HCEC 1CT (cell line): ENCODE measurements around the gene TSBP1.
A peak's percentile ranks its signal among the peaks of the same experiment; 100 is the strongest.
"Not testable (repeated sequence)": the region's sequence is repeated elsewhere in the genome, so short reads cannot be mapped to it uniquely, and the experiment has no call there.

ENCODE experiments used
- DNase-seq: peaks from one replicate; pipeline ENCODE4 v3.0.0-alpha.2; 2017

The TSBP1 gene

DNA sequence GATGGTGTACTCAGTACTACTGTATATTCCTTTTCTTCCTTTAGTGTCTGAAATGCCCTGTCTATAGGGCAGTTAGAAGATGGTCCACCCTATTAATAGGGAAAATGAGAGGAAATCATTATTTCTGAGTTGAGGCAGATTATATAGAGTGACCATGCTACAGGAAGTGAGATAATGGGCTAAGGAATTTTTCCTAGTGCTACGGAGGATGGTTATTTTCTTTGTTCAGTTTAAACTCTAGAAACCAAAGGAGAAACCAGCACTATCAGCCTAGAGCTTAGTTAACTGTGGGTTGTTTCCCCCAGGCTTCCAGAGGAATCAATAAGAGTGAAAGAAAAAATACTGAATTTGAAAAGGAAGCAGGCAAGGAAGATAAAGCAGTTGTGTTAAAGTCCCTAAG is 474 bp downstream of the TSBP1 start:
- no peak for DNase-seq

DNA sequence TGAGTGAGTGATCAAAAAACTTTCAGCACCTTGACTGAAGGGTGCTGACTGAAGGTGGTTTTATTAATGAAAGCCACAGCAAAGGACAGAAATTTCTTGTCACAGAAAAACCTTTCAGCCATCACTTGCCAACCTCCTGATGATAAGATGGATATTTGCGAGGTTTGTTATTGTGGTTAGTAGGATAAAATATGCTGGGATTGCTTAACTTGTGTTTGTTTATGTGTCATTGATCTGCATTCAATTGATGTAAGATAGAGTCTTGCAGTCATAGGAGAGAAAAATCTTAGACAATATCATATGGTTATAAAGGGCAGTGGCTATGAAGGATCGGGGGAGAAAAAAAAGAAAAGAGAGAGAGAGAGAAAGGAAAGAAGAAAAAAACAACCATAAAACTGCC is 1.2 kb downstream of the TSBP1 start:
- DNase-seq = peak; percentile 18

DNA sequence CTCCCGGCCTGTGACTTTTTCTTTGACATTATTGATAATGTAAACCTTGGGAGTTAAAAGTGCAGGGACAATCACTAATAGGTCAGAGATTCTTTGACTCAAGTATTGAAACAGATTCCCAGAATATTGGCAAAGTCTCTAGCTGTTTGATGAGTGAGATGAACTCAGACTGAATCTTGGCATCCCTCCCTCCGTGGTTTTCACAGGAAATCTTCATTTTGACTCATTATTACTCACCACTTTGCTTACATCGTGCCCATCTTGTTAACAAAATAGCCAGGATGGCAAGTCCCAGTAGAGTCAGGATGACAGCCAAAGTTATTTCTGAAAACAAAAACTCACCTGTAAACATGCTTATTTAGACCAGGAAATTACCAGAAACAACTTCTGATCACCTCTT is 2.0 kb downstream of the TSBP1 start:
- DNase-seq = peak; percentile 88

DNA sequence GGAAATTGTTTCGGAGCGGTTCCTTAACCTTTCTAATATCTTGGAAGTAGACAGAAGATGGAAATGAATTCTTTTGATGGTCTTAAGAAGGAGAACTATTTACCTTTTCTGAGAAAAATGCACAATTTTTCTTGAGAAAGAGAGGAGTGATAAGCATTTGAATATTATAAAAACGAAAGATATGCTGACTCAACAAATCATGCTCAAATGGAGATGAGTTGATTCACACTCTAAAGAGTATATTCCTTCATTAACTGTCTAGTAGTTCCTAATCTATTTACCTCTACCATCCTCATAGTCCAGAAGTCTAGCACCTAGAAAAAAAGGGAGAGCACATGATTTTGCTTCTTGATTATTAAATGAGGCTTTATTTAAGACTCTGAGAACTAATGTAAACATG is 4.1 kb downstream of the TSBP1 start:
- DNase-seq = no peak

DNA sequence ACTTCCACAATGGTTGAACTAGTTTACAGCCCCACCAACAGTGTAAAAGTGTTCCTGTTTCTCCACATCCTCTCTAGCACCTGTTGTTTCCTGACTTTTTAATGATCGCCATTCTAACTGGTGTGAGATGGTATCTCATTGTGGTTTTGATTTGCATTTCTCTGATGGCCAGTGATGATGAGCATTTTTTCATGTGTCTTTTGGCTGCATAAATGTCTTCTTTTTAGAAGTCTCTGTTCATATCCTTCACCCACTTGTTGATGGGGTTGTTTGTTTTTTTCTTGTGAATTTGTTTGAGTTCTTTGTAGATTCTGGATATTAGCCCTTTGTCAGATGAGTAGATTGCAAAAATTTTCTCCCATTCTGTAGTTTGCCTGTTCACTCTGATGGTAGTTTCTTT is 12.5 kb downstream of the TSBP1 start:
- not testable (repeated sequence) for DNase-seq

DNA sequence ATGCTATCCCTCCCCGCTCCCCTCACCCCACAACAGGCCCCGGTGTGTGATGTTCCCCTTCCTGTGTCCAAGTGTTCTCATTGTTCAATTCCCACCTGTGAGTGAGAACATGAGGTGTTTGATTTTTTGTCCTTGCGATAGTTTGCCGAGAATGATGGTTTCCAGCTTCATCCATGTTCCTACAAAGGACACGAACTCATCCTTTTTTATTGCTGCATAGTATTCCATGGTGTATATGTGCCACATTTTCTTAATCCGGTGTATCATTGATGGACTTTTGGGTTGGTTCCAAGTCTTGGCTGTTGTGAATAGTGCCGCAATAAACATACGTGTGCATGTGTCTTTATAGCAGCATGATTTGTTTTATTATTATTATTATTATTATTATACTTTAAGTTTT is 13.2 kb downstream of the TSBP1 start:
- not testable (repeated sequence) for DNase-seq

DNA sequence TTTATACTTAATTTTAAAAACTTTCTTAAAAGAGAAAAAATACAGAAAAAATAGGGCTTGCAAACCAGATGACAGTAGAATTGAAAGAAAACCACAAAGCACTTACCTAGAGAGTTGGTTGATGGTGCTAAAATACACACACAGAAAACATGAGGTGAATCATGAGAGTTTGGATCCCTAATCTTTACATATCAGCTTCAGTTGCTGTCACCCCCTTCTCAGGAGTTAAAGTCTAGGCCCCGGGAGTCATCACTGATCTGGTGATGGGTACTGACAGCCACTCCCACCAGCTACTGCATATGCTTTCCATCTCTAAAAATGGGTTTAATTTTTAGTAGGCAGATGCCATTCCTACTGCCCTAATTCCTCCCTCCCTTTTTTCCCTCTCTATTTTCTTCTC is 16.7 kb downstream of the TSBP1 start:
- DNase-seq = no peak

DNA sequence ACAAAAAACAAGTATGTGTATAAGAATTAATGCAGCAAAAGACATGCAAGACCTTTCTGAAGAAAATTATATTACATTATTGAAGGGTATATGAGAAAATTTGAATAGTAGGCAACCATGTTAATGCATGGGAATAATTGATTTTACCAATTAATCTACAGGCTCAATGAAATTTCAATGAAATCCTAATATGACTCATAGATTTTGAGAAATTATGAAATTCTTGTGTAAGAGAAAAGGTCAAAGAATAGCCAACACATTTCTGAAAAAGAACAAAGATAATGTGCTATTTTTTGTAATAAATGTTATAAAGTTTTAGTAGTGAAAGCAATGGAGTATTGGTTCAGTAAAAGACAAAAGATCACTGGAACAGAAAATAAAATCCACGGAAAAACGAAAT is 18.4 kb downstream of the TSBP1 start:
- no peak for DNase-seq

DNA sequence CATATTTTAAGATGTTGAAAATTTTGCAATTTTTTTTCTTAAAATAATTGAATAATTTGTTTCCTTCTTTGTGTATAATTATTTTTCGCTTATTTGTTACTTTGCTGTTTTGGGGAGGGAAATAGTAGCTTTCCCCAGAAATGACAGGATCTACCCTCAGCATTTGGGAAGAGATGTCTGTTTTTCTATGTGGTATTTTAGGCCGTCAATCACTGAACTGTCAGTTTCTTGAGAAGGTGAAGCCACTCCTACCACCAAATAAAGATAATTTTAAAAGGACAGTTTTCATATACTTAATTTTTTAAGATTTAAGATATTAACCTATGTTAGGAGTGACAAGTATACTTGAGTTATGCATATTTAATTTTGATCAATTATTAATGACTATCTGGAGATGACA is 31.5 kb downstream of the TSBP1 start:
- no peak for DNase-seq

DNA sequence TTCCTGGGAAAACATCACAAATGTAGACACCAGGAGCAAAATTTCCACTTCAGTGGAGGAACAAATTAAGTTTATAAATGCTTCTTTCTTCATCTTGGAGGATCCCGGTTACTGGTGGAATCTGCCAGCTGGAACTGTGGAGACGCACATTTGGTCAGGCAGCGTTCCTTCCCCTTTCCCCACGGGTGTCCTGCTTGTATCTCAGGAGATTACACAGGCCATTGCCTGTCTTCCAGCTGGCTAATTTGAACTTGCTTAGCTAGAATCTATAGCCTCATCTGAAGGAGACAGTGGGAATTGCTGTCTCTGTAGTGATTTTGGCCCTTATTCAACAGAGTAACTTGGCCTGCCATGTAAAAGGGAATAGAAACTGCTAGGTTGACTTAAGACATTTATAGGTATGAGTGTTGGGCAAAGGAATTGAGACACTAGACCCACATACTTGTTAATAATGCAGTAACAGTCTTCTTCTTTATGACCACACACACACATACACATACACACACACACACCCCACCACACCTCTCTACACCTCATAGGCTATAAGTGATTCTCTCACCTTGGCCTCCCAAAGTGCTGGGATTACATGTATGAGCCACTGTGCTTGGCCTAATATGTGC is 34.4 kb downstream of the TSBP1 start:
- DNase-seq = no peak

DNA sequence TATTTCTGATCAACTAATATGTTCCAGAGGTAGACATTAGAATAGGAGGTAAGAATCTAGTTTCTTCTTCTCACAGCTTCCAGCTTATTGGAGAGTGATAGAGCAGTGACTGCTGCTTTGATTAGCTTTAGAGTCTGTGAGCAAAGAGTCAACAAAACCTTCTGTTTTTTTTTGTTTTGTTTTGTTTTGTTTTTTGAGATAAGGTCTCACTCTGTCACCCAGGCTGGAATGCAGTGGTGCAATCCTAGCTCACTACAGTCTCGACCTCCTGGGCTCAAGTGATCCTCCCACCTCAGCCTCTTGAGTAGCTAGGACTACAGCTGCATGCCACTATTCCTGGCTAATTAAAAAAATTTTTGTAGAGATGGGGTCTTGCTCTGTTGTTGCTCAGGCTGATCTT is 39.3 kb downstream of the TSBP1 start:
- DNase-seq = no peak

DNA sequence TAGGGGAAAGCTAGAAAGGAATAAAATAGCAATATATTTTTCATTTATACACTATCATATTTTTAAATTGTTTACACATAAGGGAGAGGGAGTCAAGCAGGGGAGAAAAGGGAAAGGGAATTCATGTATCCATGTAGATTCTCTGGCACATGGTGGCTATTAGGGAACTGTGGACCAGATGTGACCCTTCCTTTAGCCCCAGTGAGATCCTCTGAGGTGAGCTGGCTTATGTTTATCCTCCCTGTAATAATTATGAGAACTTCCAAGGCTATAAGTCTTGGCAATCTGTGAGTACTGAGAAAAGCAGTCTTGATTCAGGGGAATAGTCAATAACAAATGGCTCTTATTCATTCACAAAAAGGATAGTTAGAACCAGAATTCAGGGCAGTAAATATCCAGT is 42.6 kb downstream of the TSBP1 start:
- no peak for DNase-seq

DNA sequence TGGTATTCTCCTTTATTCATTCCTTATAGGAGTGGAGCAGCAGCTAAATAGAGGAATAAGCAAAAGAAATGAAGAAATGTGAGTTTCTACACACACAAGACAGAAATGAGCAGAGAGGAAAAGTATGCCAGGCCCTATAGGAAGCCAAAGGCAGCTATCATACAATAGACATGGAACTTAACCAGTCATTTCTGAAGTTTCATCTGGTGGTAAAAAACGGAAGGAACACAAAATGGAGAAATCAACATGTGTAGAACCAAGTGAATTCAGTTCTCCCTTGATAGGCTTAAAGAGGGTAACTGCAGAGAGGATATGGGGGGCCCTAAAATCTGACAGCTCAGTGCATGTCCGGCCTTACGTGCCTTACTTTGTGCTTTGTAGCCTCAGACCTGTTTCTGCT is 44.6 kb downstream of the TSBP1 start:
- no peak for DNase-seq

DNA sequence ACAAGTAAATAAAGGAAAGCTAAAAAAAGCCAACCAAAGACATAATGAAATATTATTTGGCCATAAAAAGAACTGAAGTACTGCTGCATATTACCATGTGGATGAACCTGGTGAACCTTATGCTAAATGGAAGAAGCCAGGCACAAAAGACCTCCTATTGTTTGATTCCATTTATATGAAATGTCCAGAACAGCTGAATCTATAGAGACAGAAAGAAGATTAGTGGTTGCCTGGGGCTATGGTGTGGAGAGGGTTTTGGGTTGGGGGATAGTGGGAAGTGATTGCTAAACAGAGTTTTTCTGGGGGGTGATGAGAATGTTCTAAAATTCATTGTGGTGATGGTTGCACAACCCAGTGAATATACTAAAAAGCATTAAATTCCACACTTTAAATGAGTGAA is 53.2 kb downstream of the TSBP1 start:
- no peak for DNase-seq

DNA sequence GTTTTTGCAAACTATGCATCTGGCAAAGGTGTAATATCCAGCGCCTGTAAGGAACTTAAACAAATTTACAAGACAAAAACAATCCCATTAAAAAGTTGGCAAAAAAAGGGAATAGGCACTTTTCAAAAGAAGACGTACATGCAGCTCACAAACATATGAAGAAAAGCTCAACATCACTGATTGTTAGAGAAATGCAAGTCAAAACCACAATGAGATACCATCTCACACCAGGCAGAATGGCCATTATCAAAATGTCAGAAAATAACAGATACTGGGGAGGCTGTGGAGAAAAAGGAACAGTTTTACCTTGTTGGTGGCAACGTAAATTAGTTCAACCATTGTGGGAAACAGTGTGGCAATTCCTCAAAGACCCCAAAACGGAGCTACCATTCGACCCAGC is 54.2 kb downstream of the TSBP1 start:
- DNase-seq = no peak

DNA sequence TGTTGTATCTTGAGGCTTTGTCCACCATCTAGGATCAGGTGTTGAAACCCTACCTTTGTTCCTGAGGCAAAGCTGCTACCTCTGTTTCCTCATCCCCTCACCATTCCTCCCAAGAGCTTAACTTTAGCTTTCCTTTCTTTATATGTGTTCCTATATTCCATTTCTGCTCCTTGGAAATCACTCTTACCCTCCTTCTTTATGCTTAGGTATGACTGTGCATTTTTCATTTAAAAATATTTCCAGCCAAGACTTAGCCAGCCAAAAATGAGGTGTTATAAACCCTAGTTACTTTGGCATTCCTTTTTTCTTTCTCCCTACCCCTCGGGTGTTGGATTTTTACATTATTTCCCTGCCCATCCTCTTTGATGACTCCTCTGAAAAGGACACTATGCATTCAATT is 57.7 kb downstream of the TSBP1 start:
- no peak for DNase-seq

DNA sequence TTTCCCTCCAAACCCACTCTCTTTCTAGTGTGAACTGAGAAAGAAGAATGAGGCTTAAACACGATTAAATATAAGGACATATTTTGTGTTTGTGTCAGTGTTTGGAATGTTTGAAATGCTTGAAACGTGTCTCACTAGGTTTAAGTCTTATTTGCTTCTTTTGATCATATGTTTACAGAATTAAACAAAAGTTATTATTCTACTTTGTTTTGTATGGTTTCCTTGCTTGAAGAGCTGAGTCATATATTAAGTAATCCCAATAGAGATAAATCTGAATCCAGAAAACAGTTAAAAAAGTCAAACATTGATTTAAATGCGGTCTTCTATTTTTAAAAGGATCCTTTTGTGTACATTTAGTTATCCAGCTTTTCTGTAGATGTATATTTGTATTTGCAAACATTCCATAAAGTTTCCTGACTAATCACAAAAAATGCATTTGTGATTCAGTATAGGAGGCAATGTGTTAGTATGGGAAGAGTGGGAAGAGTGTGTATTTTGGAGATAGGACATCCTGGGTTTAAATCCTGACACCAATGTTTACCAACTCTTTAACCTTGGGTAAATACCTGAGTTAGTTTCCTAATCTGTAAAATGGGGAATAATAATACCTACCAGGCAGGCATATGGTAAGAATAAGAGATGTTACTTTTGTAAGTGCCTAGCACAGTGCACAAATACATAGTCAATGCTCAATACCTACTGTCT is 72.9 kb downstream of the TSBP1 start:
- DNase-seq = peak; percentile 78

DNA sequence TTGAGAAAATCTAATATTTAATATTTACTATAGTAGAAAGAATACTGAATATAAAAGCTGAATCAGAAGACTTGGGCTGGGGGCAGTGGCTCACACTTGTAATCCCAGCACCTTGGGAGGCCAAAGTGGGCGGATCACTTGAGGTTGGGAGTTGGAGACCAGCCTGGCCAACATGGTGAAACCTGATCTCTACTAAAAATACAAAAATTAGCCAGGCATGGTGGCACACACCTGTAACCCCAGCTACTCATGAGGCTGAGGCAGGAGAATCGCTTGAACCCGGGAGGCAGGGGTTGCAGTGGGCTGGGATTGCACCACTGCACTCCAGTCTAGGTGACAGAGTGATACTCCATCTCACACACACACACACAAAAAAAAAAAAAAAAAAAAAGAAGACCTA is 76.7 kb downstream of the TSBP1 start:
- DNase-seq = not testable (repeated sequence)

DNA sequence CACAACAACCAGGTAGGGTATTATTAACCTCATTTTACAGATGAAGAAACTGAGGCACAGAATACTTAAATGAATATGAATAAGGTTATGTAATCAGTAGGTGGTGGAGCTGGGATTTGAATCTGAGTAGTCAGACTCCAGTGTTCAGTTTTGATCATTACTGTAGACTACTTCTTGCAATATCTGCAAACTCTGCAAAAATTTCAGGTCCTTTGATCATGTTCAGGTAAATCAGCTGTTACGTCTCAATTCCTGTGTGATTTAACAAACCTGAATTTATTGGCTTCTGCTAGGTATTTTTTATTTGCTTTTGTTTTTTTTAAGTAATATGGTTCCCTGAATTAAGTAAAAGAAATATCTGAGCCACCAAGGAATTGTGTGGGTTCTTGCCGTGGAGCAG is 77.1 kb downstream of the TSBP1 start:
- no peak for DNase-seq

DNA sequence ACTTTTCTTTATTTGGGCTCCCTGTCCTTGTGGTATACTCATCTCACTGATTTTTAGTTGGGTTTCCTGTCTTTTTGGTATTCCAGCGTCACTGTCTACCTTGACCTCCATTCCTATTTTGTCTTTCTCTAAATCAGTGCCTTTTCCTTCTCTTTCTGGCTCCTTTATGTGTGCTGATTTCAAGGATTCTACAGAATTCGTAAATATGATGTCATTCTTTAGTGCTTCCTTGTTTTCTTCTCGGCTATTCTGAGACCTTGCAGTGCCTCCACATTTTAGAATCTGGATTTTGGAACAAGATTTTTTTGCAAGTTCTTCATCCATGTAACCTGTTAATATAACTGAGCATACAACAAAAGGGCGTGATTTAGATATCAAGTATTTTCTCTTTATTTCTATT is 78.0 kb downstream of the TSBP1 start:
- DNase-seq = no peak

DNA sequence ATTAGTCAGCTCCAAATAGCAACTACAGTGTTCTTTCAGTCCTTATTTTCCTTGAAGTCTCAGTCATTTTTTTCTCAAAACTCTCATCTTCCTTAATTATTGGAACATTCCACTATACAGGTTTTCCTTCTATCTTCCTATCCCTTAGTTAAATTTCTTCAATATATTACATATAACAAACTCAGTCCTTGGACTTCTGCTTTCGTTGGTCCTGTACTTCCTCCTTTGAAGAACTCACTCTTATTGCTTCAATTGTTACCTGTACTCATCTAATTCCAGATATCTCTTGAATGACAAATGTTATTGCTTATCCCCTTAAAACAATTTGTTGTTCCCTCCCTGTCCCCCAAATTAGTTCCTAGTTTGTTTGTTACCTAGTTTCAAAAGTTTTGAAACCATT is 80.2 kb downstream of the TSBP1 start:
- no peak for DNase-seq

DNA sequence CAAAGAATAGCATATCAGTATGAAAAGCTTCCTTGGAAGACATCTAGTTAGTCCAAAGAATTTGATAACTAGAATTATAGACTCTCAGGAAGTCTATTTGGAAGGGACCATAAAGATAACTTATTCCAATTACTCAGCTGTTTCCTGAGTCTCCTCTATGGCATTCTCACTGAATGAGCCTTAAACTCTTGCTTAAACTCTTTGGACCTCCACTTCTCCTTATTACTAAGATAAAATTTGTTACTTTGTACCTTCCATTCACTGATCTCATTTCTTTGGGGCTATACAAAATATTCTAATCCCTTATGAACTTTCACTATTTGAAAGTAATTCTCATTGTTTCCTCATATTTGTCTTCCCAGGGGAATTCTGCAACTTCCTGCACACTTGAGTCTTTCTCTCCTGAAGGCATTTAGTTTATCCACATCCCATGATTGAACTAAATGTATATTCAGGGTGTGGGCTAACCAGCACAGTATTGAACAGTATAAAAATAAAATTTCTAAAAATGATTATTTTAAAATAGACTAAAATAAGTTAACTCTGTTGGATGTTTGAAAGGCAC is 80.7 kb downstream of the TSBP1 start:
- DNase-seq = no peak

DNA sequence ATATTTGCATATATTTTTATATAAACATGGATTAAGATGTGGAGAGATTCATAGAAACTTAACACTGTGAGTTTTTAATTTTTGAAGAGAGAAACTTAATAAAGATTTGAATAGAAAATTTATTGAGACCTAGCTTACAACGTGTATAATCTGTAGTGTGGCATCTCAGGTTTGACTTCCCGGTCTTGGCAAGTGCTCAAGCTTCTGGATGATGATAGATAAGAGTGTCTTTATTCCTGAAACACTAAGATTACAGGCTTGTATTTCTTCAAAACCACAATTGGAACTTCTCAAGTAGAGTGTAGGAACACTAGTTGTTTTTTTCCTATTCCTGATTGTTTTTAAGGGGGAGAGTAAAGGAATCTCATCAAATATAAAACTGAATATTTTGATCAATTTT is 83.3 kb downstream of the TSBP1 start:
- DNase-seq = no peak

DNA sequence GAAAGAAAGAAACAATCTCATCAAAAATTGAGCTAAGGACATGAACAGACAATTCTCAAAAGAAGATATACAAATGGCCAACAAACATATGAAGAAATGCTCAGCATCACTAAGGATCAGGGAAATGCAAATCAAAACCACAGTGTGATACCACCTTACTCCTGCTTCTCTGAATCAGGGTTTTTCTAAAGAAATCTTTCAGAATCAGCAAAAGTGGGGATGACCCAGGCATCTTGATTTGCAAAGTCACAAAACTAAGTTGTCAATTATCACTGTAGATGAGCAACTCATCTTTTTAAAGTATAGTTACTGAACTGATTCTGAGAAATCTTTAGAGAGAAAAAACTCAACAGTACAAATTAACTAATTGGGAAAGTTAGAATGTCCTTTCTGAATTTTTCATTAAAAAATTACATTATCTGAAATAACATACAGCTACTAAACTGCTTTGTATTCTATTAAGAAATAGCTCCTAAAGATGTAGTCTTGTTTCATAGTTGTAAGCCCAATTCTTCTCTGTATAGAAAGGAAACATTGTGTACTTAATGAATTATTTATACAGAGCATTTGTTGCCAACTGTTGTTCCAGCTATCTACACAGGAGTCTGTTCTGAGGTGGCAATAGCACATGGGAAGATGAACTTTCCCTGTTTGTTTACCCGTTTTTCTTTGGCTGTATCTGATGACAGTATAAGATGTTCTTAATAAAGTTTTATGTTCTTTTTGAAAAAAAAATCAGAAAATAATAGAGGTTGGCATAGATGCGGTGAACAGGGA is 97.7 kb downstream of the TSBP1 start:
- not testable (repeated sequence) for DNase-seq
